SK-N-SH (cell line): ENCODE results near the gene SLC10A4. TPM values are rescaled to one million over a fixed set of nuclear protein-coding genes. Genes with fewer than 3 reads are reported as not detected.

Experiments used
- CTCF ChIA-PET: fragments of 300-600, 350-600 bp; formaldehyde crosslinking; extraction: SDS; loops from one replicate; lab custom pipeline; 2021; lab: Yijun Ruan, JAX
- POLR2A ChIA-PET: fragments of 350-600 bp; sonication (Branson Sonifier 250); formaldehyde crosslinking; extraction: SDS; loops from one replicate; lab custom pipeline; 2020; ENCODE audit warnings: antibody characterized with exemption, inconsistent platforms; lab: Yijun Ruan, JAX
- DNase-seq: peaks from one replicate; pipeline ENCODE4 v3.0.0; 2012
- H2AFZ ChIP-seq: fragments of 200-600 bp; sonication (generic); 2 replicates; pipeline ENCODE4 v1.8.1; 2016; ENCODE audit warnings: antibody characterized with exemption, mild to moderate bottlenecking, low read depth
- H3F3A ChIP-seq: fragments of 200-600 bp; sonication (generic); replicated peaks from 2 replicates; pipeline ENCODE3; 2016; ENCODE audit warnings: antibody characterized with exemption, mild to moderate bottlenecking; ENCODE audit not compliant: insufficient read depth
- H3K27ac ChIP-seq, 2 experiments: fragments of 200-500 bp in 1 of 2; fragments of 200-600 bp in 1 of 2; sonication (Bioruptor generic) in 1 of 2; sonication (generic), shearing (Covaris generic) in 1 of 2; 2 replicates each; pipeline versions ENCODE4 v1.5.1 to v1.6.1; 2014 to 2016; ENCODE audit warnings: low read depth in 2 of 2, inconsistent platforms in 1 of 2, low read length in 1 of 2, mild to moderate bottlenecking in 1 of 2, mixed read lengths in 1 of 2
- H3K27me3 ChIP-seq: fragments of 200-600 bp; sonication (generic), shearing (Covaris generic); 2 replicates; pipeline ENCODE4 v1.6.1; 2016; ENCODE audit warnings: mixed run types; ENCODE audit not compliant: insufficient read depth
- H3K36me3 ChIP-seq, 2 experiments: fragments of 200-500 bp in 1 of 2; fragments of 200-600 bp in 1 of 2; sonication (Bioruptor generic) in 1 of 2; sonication (generic) in 1 of 2; replicated peaks in 1 of 2; 2 replicates each; pipeline versions ENCODE3 to v1.5.1; 2014 to 2016; ENCODE audit warnings: low read length in 1 of 2, mild to moderate bottlenecking in 1 of 2; ENCODE audit not compliant: insufficient read depth in 2 of 2, control insufficient read depth in 1 of 2
- H3K4me1 ChIP-seq, 2 experiments: fragments of 200-500 bp in 1 of 2; fragments of 200-600 bp in 1 of 2; sonication (Bioruptor generic) in 1 of 2; sonication (generic), shearing (Covaris generic) in 1 of 2; 2 replicates each; pipeline versions ENCODE4 v1.5.1 to v1.6.1; 2014 to 2016; ENCODE audit warnings: low read depth in 1 of 2, low read length in 1 of 2, mixed run types in 1 of 2; ENCODE audit not compliant: insufficient read depth in 2 of 2, control insufficient read depth in 1 of 2
- H3K4me2 ChIP-seq: fragments of 200-600 bp; sonication (generic), shearing (Covaris generic); 2 replicates; pipeline ENCODE4 v1.6.1; 2017; ENCODE audit warnings: mixed run types
- H3K4me3 ChIP-seq, 2 experiments: fragments of 200-500 bp in 1 of 2; fragments of 200-600 bp in 1 of 2; sonication (Bioruptor generic) in 1 of 2; sonication (generic), shearing (Covaris generic) in 1 of 2; 2 replicates each; pipeline versions ENCODE4 v1.5.1 to v1.8.1; 2014 to 2016; ENCODE audit warnings: low read depth in 2 of 2, inconsistent platforms in 1 of 2, low read length in 1 of 2, mild to moderate bottlenecking in 1 of 2, mixed read lengths in 1 of 2, moderate library complexity in 1 of 2
- H3K79me2 ChIP-seq: fragments of 200-600 bp; sonication (generic); 2 replicates; pipeline ENCODE4 v1.8.1; 2017; ENCODE audit warnings: mild to moderate bottlenecking; ENCODE audit not compliant: insufficient read depth
- H3K9ac ChIP-seq: fragments of 200-600 bp; sonication (generic); 2 replicates; pipeline ENCODE4 v1.6.1; 2017; ENCODE audit warnings: mixed run types
- H3K9me2 ChIP-seq: fragments of 200-600 bp; sonication (generic); 2 replicates; pipeline ENCODE4 v1.6.1; 2017; ENCODE audit warnings: mixed run types
- H3K9me3 ChIP-seq: fragments of 200-600 bp; sonication (generic); 2 replicates; pipeline ENCODE4 v1.6.1; 2017; ENCODE audit warnings: mixed run types, mild to moderate bottlenecking, moderate library complexity
- H4K20me1 ChIP-seq: fragments of 200-600 bp; sonication (generic); 2 replicates; pipeline ENCODE4 v1.6.1; 2017; ENCODE audit warnings: mild to moderate bottlenecking, mixed run types; ENCODE audit not compliant: insufficient read depth
- CHD2 ChIP-seq: fragments of 150-350 bp; IDR thresholded peaks from 2 replicates; pipeline ENCODE4 v1.6.1; 2018; ENCODE audit warnings: low read length; ENCODE audit not compliant: partially characterized antibody
- ELF1 ChIP-seq: IDR thresholded peaks from 2 replicates; pipeline ENCODE4 v1.4.0; 2012
- GABPA ChIP-seq: IDR thresholded peaks from 2 replicates; pipeline ENCODE4 v1.4.0; 2012; ENCODE audit warnings: low read depth, mild to moderate bottlenecking
- GATA2 ChIP-seq: sonication (generic); formaldehyde crosslinking; IDR thresholded peaks from 2 replicates; pipeline ENCODE4 v1.5.0; 2020; ENCODE audit warnings: mild to moderate bottlenecking, missing genetic modification reagents
- MEF2A ChIP-seq: IDR thresholded peaks from 2 replicates; pipeline ENCODE4 v1.4.0; 2012; ENCODE audit warnings: low read depth, borderline replicate concordance
- MXI1 ChIP-seq: IDR thresholded peaks from 2 replicates; pipeline ENCODE4 v1.6.1; 2012; ENCODE audit warnings: mild to moderate bottlenecking, low read depth, low read length, improper control_type of control experiment
- NRF1 ChIP-seq: IDR thresholded peaks from 2 replicates; pipeline ENCODE4 v1.6.1; 2012; ENCODE audit warnings: low read depth, mild to moderate bottlenecking, low read length
- SIN3A ChIP-seq: IDR thresholded peaks from 2 replicates; pipeline ENCODE4 v1.6.1; 2012; ENCODE audit warnings: low read depth, mild to moderate bottlenecking, low read length, moderate library complexity, borderline replicate concordance
- SMC3 ChIP-seq: IDR thresholded peaks from 2 replicates; pipeline ENCODE4 v1.6.1; 2012; ENCODE audit warnings: low read depth, low read length, improper control_type of control experiment
- YY1 ChIP-seq: IDR thresholded peaks from 2 replicates; pipeline ENCODE4 v1.4.0; 2012; ENCODE audit warnings: low read depth, mild to moderate bottlenecking
- WGBS: methylation state at CpG from one replicate; pipeline ENCODE4 v1.1.6; 2017; ENCODE audit warnings: low lambda C conversion rate; 5-methylcytosine and 5-hydroxymethylcytosine counted together
- polyA plus RNA-seq, 3 experiments: library from polyadenylated mRNA; depleted of rRNA; stranded (reverse); fragments of >200 nt; gene quantifications; 2 replicates each; pipeline ENCODE4 v1.2.3, GENCODE V29; 2012
- TF ChIP-seq, protein P1 (sequence below): fragments of 200-600 bp; sonication (generic); IDR thresholded peaks from 2 replicates; pipeline ENCODE4 v1.6.1; 2017; ENCODE audit warnings: antibody characterized with exemption, mild to moderate bottlenecking, moderate library complexity
- TF ChIP-seq, protein P2 (sequence below): IDR thresholded peaks from 2 replicates; pipeline ENCODE4 v1.4.0; 2012; ENCODE audit warnings: low read depth
- TF ChIP-seq, protein P3 (sequence below): IDR thresholded peaks from 2 replicates; pipeline ENCODE4 v1.4.0; 2012; ENCODE audit warnings: low read depth, borderline replicate concordance
- TF ChIP-seq, protein P4 (sequence below): IDR thresholded peaks from 2 replicates; pipeline ENCODE4; 2012
- TF ChIP-seq, protein P5 (sequence below): IDR thresholded peaks from 2 replicates; pipeline ENCODE4 v1.4.0; 2012; ENCODE audit warnings: low read depth, borderline replicate concordance

SLC10A4 gene
- polyA plus RNA-seq, 1 of the 3 experiments (the other 2 are of a cell fraction) = 2.5 TPM

DNA sequence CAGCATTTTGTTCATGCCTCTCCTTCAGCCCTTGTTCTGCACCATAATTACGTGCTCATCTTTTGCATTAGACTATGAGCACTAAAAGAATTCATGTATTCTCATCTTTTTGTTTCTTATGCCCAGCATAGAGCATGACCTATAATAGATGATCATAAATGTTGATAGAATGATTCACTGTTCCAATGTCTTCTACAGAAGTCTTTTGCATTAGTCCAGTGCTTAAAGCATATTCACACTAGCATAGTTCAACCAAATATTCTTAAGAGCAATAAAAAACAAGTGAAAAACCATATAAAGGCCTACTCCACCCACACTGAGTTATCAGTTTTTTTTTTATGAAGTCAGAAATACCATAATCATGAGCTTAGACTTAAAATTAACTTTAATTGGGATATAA is 36.5 kb upstream of the SLC10A4 start:
- 60% methylated on average over 1 of the region's 1 CpG for WGBS
- Histone ChIP-seq H3K9me2 (no peaks in the 10 kb centered on the region), H3K9ac (no peak overlapping the region), H3K27me3 (no peaks in the 10 kb centered on the region), H3K4me2 (no peak overlapping the region), H3K79me2 (no peaks in the 10 kb centered on the region), H3F3A (peaks cover 3% of the 10 kb centered on the region), H2AFZ (no peak overlapping the region), H3K27ac (no peak overlapping the region), H3K36me3 (no peaks in the 10 kb centered on the region), H3K4me1 (no peaks in the 10 kb centered on the region), H4K20me1 (no peaks in the 10 kb centered on the region), H3K9me3 (no peaks in the 10 kb centered on the region), H3K4me3 (no peak overlapping the region)
- ChIA-PET POLR2A (no interaction called here), CTCF (interaction anchor here (0.9 to 4.3 kb wide), 8 partner anchors 15 to 517 kb away, joined by 3 to 50 read pairs (median 6); partner anchors contain the start of gene SLC10A4)
- no peak for DNase-seq
- no peak for TF ChIP-seq YY1

DNA sequence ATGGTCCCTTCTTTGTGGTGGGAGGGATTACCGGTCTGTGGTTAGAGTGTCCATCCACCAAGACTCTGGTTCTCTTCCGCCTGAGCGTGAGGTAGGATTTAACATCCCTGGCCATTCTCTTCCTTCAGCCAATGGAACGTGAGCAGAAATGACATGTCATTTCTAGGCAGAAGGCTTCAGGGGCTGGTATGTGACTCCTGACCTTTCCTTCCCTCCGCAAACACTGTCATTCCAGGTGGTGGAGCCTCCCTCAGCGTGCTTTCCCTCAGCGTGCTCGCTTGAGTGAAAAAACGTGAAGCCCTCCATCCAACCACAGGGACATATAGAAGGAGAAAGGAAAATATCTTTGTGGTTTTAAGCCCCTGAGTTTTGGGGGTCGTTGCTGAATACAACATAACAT is 34.0 kb upstream of the SLC10A4 start:
- Histone ChIP-seq H3K9me3 (no peaks in the 10 kb centered on the region), H3K27me3 (no peaks in the 10 kb centered on the region), H3K4me1 (peaks cover 0 to 2% of the 10 kb centered on the region in 2 experiments; a peak in 1 of 4 replicates), H3K36me3 (no peaks in the 10 kb centered on the region), H4K20me1 (no peaks in the 10 kb centered on the region), H3F3A (no peaks in the 10 kb centered on the region), H3K79me2 (no peaks in the 10 kb centered on the region), H3K27ac (no peak overlapping the region), H3K4me3 (no peak overlapping the region), H3K9me2 (no peaks in the 10 kb centered on the region), H2AFZ (no peak overlapping the region), H3K4me2 (no peak overlapping the region), H3K9ac (no peak overlapping the region)
- TF ChIP-seq CHD2 (no peak), SMC3 (no peak), GABPA (no peak)
- CTCF ChIA-PET = interaction anchor here (0.9 to 1.3 kb wide), 2 partner anchors 33 to 97 kb away, joined by 3 to 5 read pairs; no protein-coding TSS in a partner anchor
- no peak for DNase-seq
- POLR2A ChIA-PET = no interaction called here
- WGBS = 92% methylated on average over 10 of the region's 10 CpGs

DNA sequence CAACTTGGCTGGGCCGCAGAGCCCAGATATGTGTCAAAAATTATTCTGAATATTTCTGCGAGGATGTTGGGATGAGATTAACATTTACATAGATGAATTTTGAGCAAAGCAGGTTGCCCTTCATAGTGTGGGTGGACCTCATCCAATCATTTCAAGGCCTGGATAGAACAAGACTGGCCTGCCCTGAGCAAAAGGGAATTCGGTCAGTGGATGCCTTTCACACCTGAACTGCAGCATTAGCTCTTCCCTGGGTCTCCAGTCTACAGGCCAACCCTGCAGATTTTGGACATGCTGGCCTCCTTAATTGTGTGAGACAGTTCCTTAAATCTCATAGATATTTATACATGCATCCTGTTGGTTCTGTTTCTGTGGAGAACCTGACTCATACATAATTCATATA is 32.4 kb upstream of the SLC10A4 start:
- Histone ChIP-seq H3K79me2 (no peaks in the 10 kb centered on the region), H4K20me1 (no peaks in the 10 kb centered on the region), H3K9me3 (no peaks in the 10 kb centered on the region), H3K9ac (no peak overlapping the region), H3K9me2 (no peaks in the 10 kb centered on the region), H3K27me3 (no peaks in the 10 kb centered on the region), H3K4me3 (no peak overlapping the region), H3F3A (no peaks in the 10 kb centered on the region), H2AFZ (no peak overlapping the region), H3K4me2 (no peak overlapping the region), H3K27ac (no peak overlapping the region), H3K36me3 (no peaks in the 10 kb centered on the region), H3K4me1 (peaks cover 0 to 10% of the 10 kb centered on the region in 2 experiments; a peak in 1 of 4 replicates)
- TF ChIP-seq, protein P1, sequence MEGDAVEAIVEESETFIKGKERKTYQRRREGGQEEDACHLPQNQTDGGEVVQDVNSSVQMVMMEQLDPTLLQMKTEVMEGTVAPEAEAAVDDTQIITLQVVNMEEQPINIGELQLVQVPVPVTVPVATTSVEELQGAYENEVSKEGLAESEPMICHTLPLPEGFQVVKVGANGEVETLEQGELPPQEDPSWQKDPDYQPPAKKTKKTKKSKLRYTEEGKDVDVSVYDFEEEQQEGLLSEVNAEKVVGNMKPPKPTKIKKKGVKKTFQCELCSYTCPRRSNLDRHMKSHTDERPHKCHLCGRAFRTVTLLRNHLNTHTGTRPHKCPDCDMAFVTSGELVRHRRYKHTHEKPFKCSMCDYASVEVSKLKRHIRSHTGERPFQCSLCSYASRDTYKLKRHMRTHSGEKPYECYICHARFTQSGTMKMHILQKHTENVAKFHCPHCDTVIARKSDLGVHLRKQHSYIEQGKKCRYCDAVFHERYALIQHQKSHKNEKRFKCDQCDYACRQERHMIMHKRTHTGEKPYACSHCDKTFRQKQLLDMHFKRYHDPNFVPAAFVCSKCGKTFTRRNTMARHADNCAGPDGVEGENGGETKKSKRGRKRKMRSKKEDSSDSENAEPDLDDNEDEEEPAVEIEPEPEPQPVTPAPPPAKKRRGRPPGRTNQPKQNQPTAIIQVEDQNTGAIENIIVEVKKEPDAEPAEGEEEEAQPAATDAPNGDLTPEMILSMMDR = no peak
- no peak for TF ChIP-seq ELF1
- TF ChIP-seq, protein P2, sequence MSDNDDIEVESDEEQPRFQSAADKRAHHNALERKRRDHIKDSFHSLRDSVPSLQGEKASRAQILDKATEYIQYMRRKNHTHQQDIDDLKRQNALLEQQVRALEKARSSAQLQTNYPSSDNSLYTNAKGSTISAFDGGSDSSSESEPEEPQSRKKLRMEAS = no peak
- no peak for TF ChIP-seq NRF1
- TF ChIP-seq MEF2A = no peak
- TF ChIP-seq, protein P3, sequence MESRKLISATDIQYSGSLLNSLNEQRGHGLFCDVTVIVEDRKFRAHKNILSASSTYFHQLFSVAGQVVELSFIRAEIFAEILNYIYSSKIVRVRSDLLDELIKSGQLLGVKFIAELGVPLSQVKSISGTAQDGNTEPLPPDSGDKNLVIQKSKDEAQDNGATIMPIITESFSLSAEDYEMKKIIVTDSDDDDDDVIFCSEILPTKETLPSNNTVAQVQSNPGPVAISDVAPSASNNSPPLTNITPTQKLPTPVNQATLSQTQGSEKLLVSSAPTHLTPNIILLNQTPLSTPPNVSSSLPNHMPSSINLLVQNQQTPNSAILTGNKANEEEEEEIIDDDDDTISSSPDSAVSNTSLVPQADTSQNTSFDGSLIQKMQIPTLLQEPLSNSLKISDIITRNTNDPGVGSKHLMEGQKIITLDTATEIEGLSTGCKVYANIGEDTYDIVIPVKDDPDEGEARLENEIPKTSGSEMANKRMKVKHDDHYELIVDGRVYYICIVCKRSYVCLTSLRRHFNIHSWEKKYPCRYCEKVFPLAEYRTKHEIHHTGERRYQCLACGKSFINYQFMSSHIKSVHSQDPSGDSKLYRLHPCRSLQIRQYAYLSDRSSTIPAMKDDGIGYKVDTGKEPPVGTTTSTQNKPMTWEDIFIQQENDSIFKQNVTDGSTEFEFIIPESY = no peak
- TF ChIP-seq, protein P4, sequence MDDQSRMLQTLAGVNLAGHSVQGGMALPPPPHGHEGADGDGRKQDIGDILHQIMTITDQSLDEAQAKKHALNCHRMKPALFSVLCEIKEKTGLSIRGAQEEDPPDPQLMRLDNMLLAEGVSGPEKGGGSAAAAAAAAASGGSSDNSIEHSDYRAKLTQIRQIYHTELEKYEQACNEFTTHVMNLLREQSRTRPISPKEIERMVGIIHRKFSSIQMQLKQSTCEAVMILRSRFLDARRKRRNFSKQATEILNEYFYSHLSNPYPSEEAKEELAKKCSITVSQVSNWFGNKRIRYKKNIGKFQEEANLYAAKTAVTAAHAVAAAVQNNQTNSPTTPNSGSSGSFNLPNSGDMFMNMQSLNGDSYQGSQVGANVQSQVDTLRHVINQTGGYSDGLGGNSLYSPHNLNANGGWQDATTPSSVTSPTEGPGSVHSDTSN = no peak
- TF ChIP-seq, protein P5, sequence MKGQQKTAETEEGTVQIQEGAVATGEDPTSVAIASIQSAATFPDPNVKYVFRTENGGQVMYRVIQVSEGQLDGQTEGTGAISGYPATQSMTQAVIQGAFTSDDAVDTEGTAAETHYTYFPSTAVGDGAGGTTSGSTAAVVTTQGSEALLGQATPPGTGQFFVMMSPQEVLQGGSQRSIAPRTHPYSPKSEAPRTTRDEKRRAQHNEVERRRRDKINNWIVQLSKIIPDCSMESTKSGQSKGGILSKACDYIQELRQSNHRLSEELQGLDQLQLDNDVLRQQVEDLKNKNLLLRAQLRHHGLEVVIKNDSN = no peak
- TF ChIP-seq MXI1 = no peak
- no peak for TF ChIP-seq SIN3A
- TF ChIP-seq GATA2 (CRISPR knock-in tag) = no peak
- ChIA-PET CTCF (interaction anchor here (1.0 kb wide), 1 partner anchor 455 kb away, joined by 3 read pairs; no protein-coding TSS in a partner anchor), POLR2A (no interaction called here)
- no peak for DNase-seq
- WGBS = 97% methylated on average over 3 of the region's 3 CpGs
